ENCODE measurements around the gene YES1. TPM values are rescaled to one million over a fixed set of nuclear protein-coding genes. Genes with fewer than 3 reads are reported as not detected.

Gene YES1
- total and polyA plus RNA-seq, 2 of the 8 experiments (the other 6 are each of a cell fraction or from before 2014, with no cell fraction given): 14.8 to 94.3 TPM

- Histone ChIP-seq H2BK20ac (ENCODE audit: low read length) (no peak overlapping the region), H3K79me1 (ENCODE audit: low read depth, low read length) (no peaks in the 10 kb centered on the region), H3K18ac (ENCODE audit: extremely low read depth, low read length) (no peak overlapping the region), H3K27ac (ENCODE audit: low read depth, low read length) (no peak overlapping the region), H2BK5ac (ENCODE audit: low read depth, low read length) (no peak overlapping the region), H3K56ac (replicated peaks; ENCODE audit: insufficient read length, low read depth, low read length) (no peak overlapping the region), H3K4me3 (ENCODE audit: extremely low read depth in 1 of 4, insufficient read depth in 2 of 4, low read depth in 3 of 4, low read length in 4 of 4) (no peak overlapping the region), H3K23ac (ENCODE audit: insufficient read length) (no peak overlapping the region), H3K23me2 (ENCODE audit: low read depth, low read length) (no peaks in the 10 kb centered on the region), H4K20me1 (replicated peaks in 1 of 2; ENCODE audit: control insufficient read depth in 1 of 2, insufficient read depth in 2 of 2, low read length in 2 of 2) (peaks cover 0 to 2% of the 10 kb centered on the region in 2 experiments), H2BK12ac (ENCODE audit: low read depth, low read length) (no peak overlapping the region), H3K9ac (replicated peaks in 1 of 4; ENCODE audit: extremely low read depth in 1 of 4, low read depth in 3 of 4, low read length in 3 of 4) (no peak overlapping the region), H3K9me3 (ENCODE audit: insufficient read depth in 2 of 2, low read depth in 1 of 2, low read length in 1 of 2) (no peaks in the 10 kb centered on the region), H4K5ac (ENCODE audit: insufficient read length, low read depth, low read length) (no peak overlapping the region), H3K4me1 (replicated peaks in 1 of 4; ENCODE audit: control insufficient read depth in 3 of 4, insufficient read depth in 4 of 4, low read length in 3 of 4) (peaks cover 0 to 6% (median 2%) of the 10 kb centered on the region in 4 experiments; a peak in 3 of 7 replicates), H3K14ac (ENCODE audit: insufficient read length) (no peak overlapping the region), H4K8ac (ENCODE audit: extremely low read depth, insufficient read depth, low read length) (no peak overlapping the region), H3K4ac (replicated peaks; ENCODE audit: insufficient read length, low read depth, low read length) (no peak overlapping the region), H4K91ac (replicated peaks; ENCODE audit: insufficient read length, low read length) (no peak overlapping the region), H2BK15ac (ENCODE audit: low read length) (no peak overlapping the region), H3K27me3 (replicated peaks in 1 of 4; ENCODE audit: control insufficient read depth in 3 of 4, extremely low read depth in 1 of 4, insufficient read depth in 3 of 4, low read length in 3 of 4) (peaks cover 5 to 12% (median 10%) of the 10 kb centered on the region in 4 experiments), H3K4me2 (ENCODE audit: insufficient read depth in 1 of 2, low read depth in 2 of 2, low read length in 2 of 2) (no peak overlapping the region), H2AFZ (ENCODE audit: low read length) (no peak overlapping the region), H2BK120ac (replicated peaks; ENCODE audit: low read depth, low read length) (no peak overlapping the region), H3K36me3 (ENCODE audit: control insufficient read depth in 2 of 4, insufficient read depth in 4 of 4, low read length in 3 of 4) (no peaks in the 10 kb centered on the region), H2AK5ac (ENCODE audit: low read depth, low read length) (no peak overlapping the region), H3K79me2 (ENCODE audit: control insufficient read depth in 1 of 2, insufficient read depth in 2 of 2, low read length in 2 of 2) (no peaks in the 10 kb centered on the region)
- FAIRE-seq: no peak
- CTCF ChIA-PET (ENCODE audit: partially characterized antibody): interaction anchor here (0.6 to 6.9 kb wide), 12 partner anchors 10 to 207 kb away, joined by 3 to 110 read pairs (median 4); partner anchors contain the start of gene ENOSF1
- POLR2A ChIA-PET (ENCODE audit: partially characterized antibody): interaction anchor here (1.6 kb wide), 1 partner anchor 20 kb away, joined by 4 read pairs; no protein-coding TSS in a partner anchor
- TF ChIP-seq RXRA (IDR thresholded peaks at IDR 0.05; ENCODE audit: insufficient read depth, low read depth, low read length) (no peak), CTCF (IDR thresholded peaks at IDR 0.05; ENCODE audit: control extremely low read depth in 1 of 3, insufficient read depth in 1 of 3, low read depth in 1 of 3, low read length in 3 of 3) (no peak), SIN3A (conservative IDR thresholded peaks at IDR 0.05 in 1 of 2, IDR thresholded peaks at IDR 0.05 in 1 of 2; ENCODE audit: low read depth in 1 of 2, low read length in 2 of 2) (no peak), POU5F1 (IDR thresholded peaks at IDR 0.05; ENCODE audit: low read depth, low read length) (no peak)
- 84% methylated on average over 4 of the region's 4 CpGs; no CpG with 5 or more reads in 1 of the 2 experiments for WGBS, 2 experiments (ENCODE audit: extremely low coverage in 1 of 2, insufficient coverage in 1 of 2, insufficient read length in 1 of 2, insufficient replicate concordance in 2 of 2, low coverage in 1 of 2, low lambda C conversion rate in 2 of 2, missing lambda C conversion rate in 1 of 2)
- no peak for DNase-seq (ENCODE audit: low read depth in 1 of 2, low spot score in 2 of 2)
Observed at GRCh38 chr18:833197-833596, 21.2 kb upstream of the YES1 start.
